Measurements from ENCODE around the gene ASAP2. TPM values are rescaled to one million over a fixed set of nuclear protein-coding genes. Genes with fewer than 3 reads are reported as not detected.

The ASAP2 gene
- total RNA-seq, 1 experiment from 2014 or later: 14.3 TPM

- TF ChIP-seq PRDM15 (CRISPR knock-in tag; IDR thresholded peaks at IDR 0.05) (no peak), TEAD1 (CRISPR knock-in tag; IDR thresholded peaks at IDR 0.05) (no peak), EMX1 (CRISPR knock-in tag; IDR thresholded peaks at IDR 0.05) (no peak), E2F1 (CRISPR knock-in tag; IDR thresholded peaks at IDR 0.05) (no peak), IRF2 (CRISPR knock-in tag; IDR thresholded peaks at IDR 0.05; ENCODE audit: borderline replicate concordance, low read depth) (no peak), FOXP4 (CRISPR knock-in tag; IDR thresholded peaks at IDR 0.05) (no peak), ESRRA (CRISPR knock-in tag; IDR thresholded peaks at IDR 0.05; ENCODE audit: borderline replicate concordance) (no peak), FOXK1 (CRISPR knock-in tag; IDR thresholded peaks at IDR 0.05) (no peak)
Measured at GRCh38 chr2:9390151-9390850, 183.7 kb downstream of the ASAP2 start (continued).

GRCh38 chr2:9390991-9391390, 184.4 kb downstream of the ASAP2 start:
- Mint-ChIP-seq H3K27ac (no peak overlapping the region), H3K9me3 (no peaks in the 10 kb centered on the region), H3K27me3 (ENCODE audit: low read depth) (no peaks in the 10 kb centered on the region), H3K4me3 (no peak overlapping the region), H3K36me3 (no peaks in the 10 kb centered on the region; the same call in 1 of the 2 replicates), H3K4me1 (peaks cover 12% of the 10 kb centered on the region)
- ATAC-seq: no peak
- DNase-seq (ENCODE audit: low spot score): no peak
- ChIA-PET CTCF (no interaction called here), POLR2A (no interaction called here)
- TF ChIP-seq ZNF423 (CRISPR knock-in tag; IDR thresholded peaks at IDR 0.05) (no peak), NR1H2 (CRISPR knock-in tag; IDR thresholded peaks at IDR 0.05) (no peak), FOXP4 (CRISPR knock-in tag; IDR thresholded peaks at IDR 0.05) (no peak), CBFB (CRISPR knock-in tag; IDR thresholded peaks at IDR 0.05; ENCODE audit: low read depth) (no peak)

- no peak for DNase-seq (ENCODE audit: low spot score)
- H3K4me1 Mint-ChIP-seq: peaks cover 12% of the 10 kb centered on the region
- POLR2A ChIA-PET: interaction anchor here (0.6 to 0.7 kb wide), 2 partner anchors 45 to 243 kb away, joined by 4 to 8 read pairs; no protein-coding TSS in a partner anchor
- H3K4me3 Mint-ChIP-seq: no peak overlapping the region
- ATAC-seq: no peak
- no peak overlapping the region for H3K27ac Mint-ChIP-seq
- peaks cover 2% of the 10 kb centered on the region for H3K36me3 Mint-ChIP-seq
- no peaks in the 10 kb centered on the region for H3K27me3 Mint-ChIP-seq (ENCODE audit: low read depth)
- CTCF ChIA-PET: interaction anchor here (1.0 to 2.2 kb wide), 7 partner anchors 10 to 253 kb away, joined by 3 to 15 read pairs (median 5); no protein-coding TSS in a partner anchor
- H3K9me3 Mint-ChIP-seq: no peaks in the 10 kb centered on the region
- no peak for TF ChIP-seq AFF4 (CRISPR knock-in tag; IDR thresholded peaks at IDR 0.05; ENCODE audit: borderline replicate concordance)
- no peak for TF ChIP-seq NR2C2 (CRISPR knock-in tag; IDR thresholded peaks at IDR 0.05)
- no peak for TF ChIP-seq SP1 (CRISPR knock-in tag; conservative IDR thresholded peaks at IDR 0.05)
- TF ChIP-seq E2F5 (CRISPR knock-in tag; IDR thresholded peaks at IDR 0.05): no peak
- no peak for TF ChIP-seq FOXP1 (CRISPR knock-in tag; IDR thresholded peaks at IDR 0.05; ENCODE audit: borderline replicate concordance)
- no peak for TF ChIP-seq ZNF138 (CRISPR knock-in tag; conservative IDR thresholded peaks at IDR 0.05)
Measured at GRCh38 chr2:9391961-9392720, 185.5 kb downstream of the ASAP2 start.

All from WTC11 (cell line).